HepG2 (cell line): ENCODE data around the gene CNR2. TPM values are rescaled to one million over a fixed set of nuclear protein-coding genes. Genes with fewer than 3 reads are reported as not detected.

Experiments
- ATAC-seq: fragments of 200-7000 bp; cut with Tn5 transposase; 3 replicates; pipeline ENCODE4 v1.9.1; 2020; ENCODE audit warnings: mild to moderate bottlenecking, moderate library complexity
- BruUV-seq: library from RNA; stranded (reverse); fragments of 400-500 nt; replicated peaks from 2 replicates; lab custom pipeline; 2021; lab: Mats Ljungman, UMichigan
- CTCF ChIA-PET: fragments of 300-600 bp; formaldehyde crosslinking; extraction: SDS; loops from one replicate; lab custom pipeline; 2021; ENCODE audit warnings: low total read pairs, inconsistent platforms, low intra/inter-chr PET ratio; lab: Yijun Ruan, JAX
- POLR2A ChIA-PET: fragments of 350-600 bp; sonication (Branson Sonifier 250); formaldehyde crosslinking; loops from one replicate; lab custom pipeline; 2020; ENCODE audit warnings: antibody characterized with exemption, inconsistent platforms; lab: Yijun Ruan, JAX
- DNase-seq: peaks from one replicate; pipeline ENCODE4 v3.0.0-alpha.2; 2015; ENCODE audit warnings: low spot score
- FAIRE-seq: peaks from 3 replicates; lab custom pipeline; 2011; peaks lifted over from hg19 to GRCh38; lab: Jason Lieb, UNC
- H2AFZ ChIP-seq: one replicate; pipeline ENCODE4 v1.6.1; 2011; ENCODE audit warnings: low read length, inconsistent platforms
- H3K27ac ChIP-seq: fragments of 300-600 bp; 3 replicates; pipeline ENCODE4 v1.8.0; 2011; ENCODE audit warnings: mixed run types, mild to moderate bottlenecking, mixed read lengths, low read length, inconsistent platforms; ENCODE audit not compliant: insufficient read depth; ENCODE audit errors: extremely low read length
- H3K27me3 ChIP-seq, 2 experiments: fragments of 200-600 bp in 1 of 2; 2 replicates in 1 of 2; 3 replicates in 1 of 2; pipeline versions ENCODE4 v1.6.0 to v1.8.0; 2011; ENCODE audit warnings: low read length in 2 of 2, mild to moderate bottlenecking in 2 of 2, moderate library complexity in 2 of 2, inconsistent platforms in 1 of 2; ENCODE audit not compliant: insufficient read depth in 2 of 2, control insufficient read depth in 1 of 2
- H3K36me3 ChIP-seq, 2 experiments: fragments of 200-600 bp in 1 of 2; replicated peaks in 1 of 2; 2 replicates in 1 of 2; 3 replicates in 1 of 2; pipeline versions ENCODE4 v1.5.1 to v1.8.0; 2011; ENCODE audit warnings: low read length in 2 of 2, inconsistent platforms in 1 of 2; ENCODE audit not compliant: insufficient read depth in 2 of 2, control insufficient read depth in 1 of 2
- H3K4me1 ChIP-seq: 2 replicates; pipeline ENCODE4 v1.5.1; 2012; ENCODE audit warnings: low read length, inconsistent platforms; ENCODE audit not compliant: insufficient read depth
- H3K4me2 ChIP-seq: 2 replicates; pipeline ENCODE4 v1.6.0; 2011; ENCODE audit warnings: low read depth, low read length, inconsistent platforms
- H3K4me3 ChIP-seq, 3 experiments: fragments of 200-600 bp in 1 of 3; sonication (generic), shearing (Covaris generic) in 1 of 3; replicated peaks in 1 of 3; 2 replicates each; pipeline ENCODE4 v1.5.1; 2011 to 2016; ENCODE audit warnings: low read length in 3 of 3, inconsistent platforms in 2 of 3, low read depth in 2 of 3, mild to moderate bottlenecking in 2 of 3, control low read depth in 1 of 3, mixed read lengths in 1 of 3; ENCODE audit not compliant: insufficient read depth in 1 of 3
- H3K79me2 ChIP-seq: one replicate; pipeline ENCODE4 v1.6.1; 2011; ENCODE audit warnings: low read length, inconsistent platforms; ENCODE audit not compliant: insufficient read depth
- H3K9ac ChIP-seq: 2 replicates; pipeline ENCODE4 v1.6.0; 2011; ENCODE audit warnings: mild to moderate bottlenecking, low read depth, low read length, inconsistent platforms; ENCODE audit not compliant: insufficient read depth
- H3K9me3 ChIP-seq: 2 replicates; pipeline ENCODE4 v1.5.1; 2012; ENCODE audit warnings: mild to moderate bottlenecking, low read length
- H4K20me1 ChIP-seq: 2 replicates; pipeline ENCODE4 v1.6.0; 2011; ENCODE audit warnings: inconsistent platforms, mild to moderate bottlenecking, low read length, moderate library complexity; ENCODE audit not compliant: insufficient read depth
- DNMT3B ChIP-seq: conservative IDR thresholded peaks from 2 replicates; pipeline ENCODE4 v1.6.1; 2016; ENCODE audit warnings: missing biosample characterization, control low read depth
- FOXO1 ChIP-seq: sonication (generic); formaldehyde crosslinking; IDR thresholded peaks from 2 replicates; pipeline ENCODE4 v1.4.0; 2020; ENCODE audit warnings: missing genetic modification reagents
- GLI4 ChIP-seq: sonication (generic); formaldehyde crosslinking; IDR thresholded peaks from 2 replicates; pipeline ENCODE4 v1.5.1; 2020; ENCODE audit warnings: missing genetic modification reagents, mild to moderate bottlenecking, moderate library complexity, borderline replicate concordance
- GRHL1 ChIP-seq: sonication (generic); formaldehyde crosslinking; conservative IDR thresholded peaks from 2 replicates; pipeline ENCODE4 v1.8.0; 2022; ENCODE audit warnings: missing genetic modification reagents
- NFKB2 ChIP-seq: sonication (generic); formaldehyde crosslinking; IDR thresholded peaks from 2 replicates; pipeline ENCODE4 v1.4.0; 2020; ENCODE audit warnings: missing genetic modification reagents, borderline replicate concordance
- PAWR ChIP-seq: sonication (generic); formaldehyde crosslinking; IDR thresholded peaks from 2 replicates; pipeline ENCODE4 v1.4.0; 2020; ENCODE audit warnings: missing genetic modification reagents, mild to moderate bottlenecking, borderline replicate concordance
- TEAD2 ChIP-seq: sonication (generic); formaldehyde crosslinking; IDR thresholded peaks from 2 replicates; pipeline ENCODE4 v1.9.0; 2021; ENCODE audit warnings: missing genetic modification reagents
- YEATS4 ChIP-seq: sonication (generic); formaldehyde crosslinking; IDR thresholded peaks from 2 replicates; pipeline ENCODE4 v1.4.0; 2020; ENCODE audit warnings: missing genetic modification reagents, borderline replicate concordance
- ZBTB43 ChIP-seq: sonication (generic); formaldehyde crosslinking; conservative IDR thresholded peaks from 2 replicates; pipeline ENCODE4 v1.4.0; 2020; ENCODE audit warnings: missing genetic modification reagents
- ZKSCAN1 ChIP-seq: fragments of 150-350 bp; IDR thresholded peaks from 2 replicates; pipeline ENCODE4 v1.6.1; 2014; ENCODE audit warnings: low read length
- ZNF160 ChIP-seq: sonication (generic); formaldehyde crosslinking; IDR thresholded peaks from 2 replicates; pipeline ENCODE4 v1.8.0; 2022; ENCODE audit warnings: mild to moderate bottlenecking, inconsistent platforms, missing genetic modification reagents
- ZNF230 ChIP-seq: sonication (generic); formaldehyde crosslinking; IDR thresholded peaks from 2 replicates; pipeline ENCODE4 v1.4.0; 2020; ENCODE audit warnings: mild to moderate bottlenecking, missing genetic modification reagents
- ZNF234 ChIP-seq: sonication (generic); formaldehyde crosslinking; conservative IDR thresholded peaks from 2 replicates; pipeline ENCODE4 v1.5.1; 2020; ENCODE audit warnings: mild to moderate bottlenecking, missing genetic modification reagents
- ZNF614 ChIP-seq: IDR thresholded peaks from 2 replicates; pipeline ENCODE4 v1.6.1; 2018; ENCODE audit warnings: missing biosample characterization, missing genetic modification reagents, inconsistent platforms, borderline replicate concordance
- WGBS: methylation state at CpG from one replicate; pipeline ENCODE4 v1.1.6; 2017; ENCODE audit warnings: low lambda C conversion rate; 5-methylcytosine and 5-hydroxymethylcytosine counted together
- in situ Hi-C: cut with HindIII; loops from 2 replicates; pipeline ENCODE4 v1.10.0; 2017; ENCODE audit warnings: low pct_unique_long_range_greater_than_20kb; ENCODE audit not compliant: extremely low pct_ligation_motif_present
- intact Hi-C: fragments of 100-400 bp; cut with micrococcal nuclease; formaldehyde crosslinking; loops from one replicate; pipeline ENCODE4 v1.10.0; 2022; ENCODE audit not compliant: unreplicated experiment
- polyA plus RNA-seq, 8 experiments: library from polyadenylated mRNA; depleted of rRNA in 3 of 8; stranded (reverse) in 7 of 8; unstranded in 1 of 8; fragments of >200 nt; fragmentation: Illumina TruSeq in 4 of 8; extraction: Trizol in 4 of 8; gene quantifications; 2 replicates each; pipeline versions ENCODE4 v1.2.1 to v1.2.3, GENCODE V29; 2011 to 2016; ENCODE audit warnings: low read depth in 4 of 8, missing spikeins in 1 of 8, mixed read lengths in 1 of 8; ENCODE audit not compliant: insufficient read depth in 1 of 8
- total RNA-seq, 5 experiments: library from RNA; depleted of rRNA; stranded (reverse); fragments of >200 nt; fragmentation: Illumina TruSeq; extraction: Trizol; gene quantifications; 2 replicates each; pipeline ENCODE4 v1.2.3, GENCODE V29; 2016; ENCODE audit warnings: low read depth in 1 of 5
- TF ChIP-seq, protein P1 (sequence below): sonication (generic); formaldehyde crosslinking; IDR thresholded peaks from 2 replicates; pipeline ENCODE4 v1.8.1; 2023; ENCODE audit warnings: mild to moderate bottlenecking, moderate library complexity, missing genetic modification reagents
- TF ChIP-seq, protein P2 (sequence below): sonication (generic); IDR thresholded peaks from 2 replicates; pipeline ENCODE4 v1.6.1; 2016; ENCODE audit warnings: low read depth, borderline replicate concordance

CNR2 gene
- total and polyA plus RNA-seq, 2 of the 13 experiments (the other 11 are each of a cell fraction or from before 2014, with no cell fraction given) = not detected

- TF ChIP-seq, protein P1, sequence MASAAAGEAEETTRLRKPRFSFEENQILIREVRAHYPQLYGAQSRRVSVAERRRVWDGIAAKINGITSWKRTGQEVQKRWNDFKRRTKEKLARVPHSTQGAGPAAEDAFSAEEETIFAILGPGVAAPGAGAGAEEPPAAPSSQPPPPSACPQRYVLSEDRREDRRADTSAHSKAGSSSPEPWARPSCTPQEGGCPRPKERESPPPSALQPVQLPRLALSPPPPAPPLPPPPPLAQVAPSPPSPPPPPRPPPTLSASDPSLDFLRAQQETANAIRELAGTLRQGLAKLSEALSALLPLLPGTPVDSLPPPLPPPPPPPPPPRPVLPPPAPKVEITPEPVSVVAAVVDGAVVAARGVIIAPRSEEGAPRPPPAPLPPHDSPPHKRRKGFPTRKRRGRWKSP = peak; percentile 53; the same call in 1 of the 2 replicates
- TF ChIP-seq DNMT3B (CRISPR knock-in tag) = no peak
- TF ChIP-seq ZKSCAN1 = no peak
- peak; percentile 59; the same call in 1 of the 2 replicates for TF ChIP-seq ZNF614 (CRISPR knock-in tag)
- TF ChIP-seq, protein P2, sequence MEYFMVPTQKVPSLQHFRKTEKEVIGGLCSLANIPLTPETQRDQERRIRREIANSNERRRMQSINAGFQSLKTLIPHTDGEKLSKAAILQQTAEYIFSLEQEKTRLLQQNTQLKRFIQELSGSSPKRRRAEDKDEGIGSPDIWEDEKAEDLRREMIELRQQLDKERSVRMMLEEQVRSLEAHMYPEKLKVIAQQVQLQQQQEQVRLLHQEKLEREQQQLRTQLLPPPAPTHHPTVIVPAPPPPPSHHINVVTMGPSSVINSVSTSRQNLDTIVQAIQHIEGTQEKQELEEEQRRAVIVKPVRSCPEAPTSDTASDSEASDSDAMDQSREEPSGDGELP = no peak; the same call in 1 of the 2 replicates
- TF ChIP-seq ZNF160 (CRISPR knock-in tag) = peak; percentile 89; the same call in 1 of the 2 replicates
- no peak; the same call in 1 of the 2 replicates for TF ChIP-seq ZNF234 (CRISPR knock-in tag)
Observed at GRCh38 chr1:23867895-23868556, 45.1 kb downstream of the CNR2 start, which contains the start of gene FUCA1 (continued).

GRCh38 chr1:23867542-23867894 lies 45.6 kb downstream of the CNR2 start:
- no peaks in the 10 kb centered on the region for H4K20me1 ChIP-seq
- no TSS peak for BruUV-seq
- ChIA-PET POLR2A (interaction anchor here (2.0 to 2.3 kb wide), 2 partner anchors 66 to 89 kb away, joined by 7 to 11 read pairs; partner anchors contain the start of genes GALE and PITHD1), CTCF (interaction anchor here (0.7 to 2.2 kb wide), 5 partner anchors 42 to 95 kb away, joined by 3 to 15 read pairs (median 3); partner anchors contain the start of gene HMGCL)
- DNase-seq = no peak
- H3K27me3 ChIP-seq = no peaks in the 10 kb centered on the region; a peak in 2 of 5 replicates
- H3K9me3 ChIP-seq = no peaks in the 10 kb centered on the region
- H3K4me2 ChIP-seq = peak overlapping the region; percentile 86
- in situ Hi-C loops (loop anchor here (5.0 kb wide), 1 partner anchor 60 kb away; no protein-coding TSS in a partner anchor), intact Hi-C loops (loop anchor here (5.0 to 10.0 kb wide), 2 partner anchors 65 to 93 kb away; partner anchors contain the start of genes GALE and PITHD1)
- no peak; the same call in 2 of the 3 replicates for ATAC-seq
- peaks cover 33% of the 10 kb centered on the region for H3K4me1 ChIP-seq
- H3K36me3 ChIP-seq = peaks cover 3 to 4% of the 10 kb centered on the region in 2 experiments; a peak in 2 of 5 replicates
- WGBS = 0% methylated on average over 2 of the region's 17 CpGs
- H2AFZ ChIP-seq = no peak overlapping the region
- peak overlapping the region; percentile 65 for H3K9ac ChIP-seq
- peak overlapping the region; percentile 67 to 81 (median 81) for H3K4me3 ChIP-seq
- no peak overlapping the region for H3K27ac ChIP-seq
- peaks cover 3% of the 10 kb centered on the region for H3K79me2 ChIP-seq
- FAIRE-seq = no peak
- TF ChIP-seq GLI4 (CRISPR knock-in tag) = no peak
- TF ChIP-seq GRHL1 (CRISPR knock-in tag) = no peak
- no peak for TF ChIP-seq ZBTB43 (CRISPR knock-in tag)
- TF ChIP-seq ZNF230 (CRISPR knock-in tag) = peak; percentile 24; the same call in 1 of the 2 replicates
- TF ChIP-seq NFKB2 (CRISPR knock-in tag) = no peak
- no peak for TF ChIP-seq FOXO1 (CRISPR knock-in tag)
- no peak for TF ChIP-seq YEATS4 (CRISPR knock-in tag)
- no peak for TF ChIP-seq PAWR (CRISPR knock-in tag)
- TF ChIP-seq TEAD2 = no peak
